Endothelial cell of umbilical vein (primary cell): ENCODE measurements around the gene OAF. TPM values are rescaled to one million over a fixed set of nuclear protein-coding genes. Genes with fewer than 3 reads are reported as not detected.
A peak's percentile ranks its signal among the peaks of the same experiment; 100 is the strongest.

Source experiments
- Bru-seq: library from RNA; stranded (reverse); fragments of 400-500 nt; gene quantifications from one replicate; lab custom pipeline; 2021; lab: Mats Ljungman, UMichigan
- BruChase-seq, 2 experiments: library from RNA; stranded (reverse); fragments of 400-500 nt; gene quantifications; one replicate each; lab custom pipeline; 2021; lab: Mats Ljungman, UMichigan
- BruUV-seq: library from RNA; stranded (reverse); fragments of 400-500 nt; replicated peaks from 2 replicates; lab custom pipeline; 2021; lab: Mats Ljungman, UMichigan
- CTCF ChIA-PET: fragments of 300-600, 350-600 bp; sonication (Branson Sonifier 250); formaldehyde crosslinking; loops from one replicate; lab custom pipeline; 2021; ENCODE audit warnings: antibody characterized with exemption, inconsistent platforms; lab: Charles Lee
- POLR2A ChIA-PET: fragments of 300-600, 350-600 bp; sonication (Branson Sonifier 250); formaldehyde crosslinking; loops from one replicate; lab custom pipeline; 2021; ENCODE audit warnings: antibody characterized with exemption, inconsistent platforms; lab: Charles Lee
- DNase-seq: peaks from one replicate; pipeline ENCODE4 v3.0.0-alpha.2; 2011; ENCODE audit warnings: low read depth, low spot score
- FAIRE-seq: peaks from 2 replicates; lab custom pipeline; 2011; peaks lifted over from hg19 to GRCh38; lab: Jason Lieb, UNC
- H2AFZ ChIP-seq: 2 replicates; pipeline ENCODE4 v1.6.0; 2012; ENCODE audit warnings: low read depth, low read length, control low read depth, inconsistent platforms
- H3K27ac ChIP-seq: 2 replicates; pipeline ENCODE4 v1.5.1; 2011; ENCODE audit warnings: low read depth, mild to moderate bottlenecking, control low read depth, low read length, moderate library complexity; ENCODE audit not compliant: insufficient read depth
- H3K27me3 ChIP-seq, 2 experiments: 2 replicates each; pipeline versions ENCODE4 v1.6.0 to v1.6.1; 2011; ENCODE audit warnings: low read length in 2 of 2, mixed read lengths in 1 of 2; ENCODE audit not compliant: control insufficient read depth in 2 of 2, insufficient read depth in 2 of 2
- H3K36me3 ChIP-seq, 2 experiments: 2 replicates in 1 of 2; 3 replicates in 1 of 2; pipeline ENCODE4 v1.5.1; 2011; ENCODE audit warnings: low read length in 2 of 2, mild to moderate bottlenecking in 1 of 2, moderate library complexity in 1 of 2; ENCODE audit not compliant: control insufficient read depth in 2 of 2, insufficient read depth in 2 of 2; ENCODE audit errors: extremely low read depth in 1 of 2
- H3K4me1 ChIP-seq: 3 replicates; pipeline ENCODE4 v1.5.1; 2011; ENCODE audit warnings: mild to moderate bottlenecking, low read length; ENCODE audit not compliant: control insufficient read depth, insufficient read depth; ENCODE audit errors: extremely low read depth
- H3K4me2 ChIP-seq: 2 replicates; pipeline ENCODE4 v1.6.1; 2011; ENCODE audit warnings: low read length, control low read depth, mixed read lengths; ENCODE audit not compliant: insufficient read depth
- H3K4me3 ChIP-seq, 3 experiments: fragments of 200-600 bp in 1 of 3; sonication (generic), shearing (Covaris generic) in 1 of 3; replicated peaks in 1 of 3; 2 replicates each; pipeline ENCODE4 v1.5.1; 2011 to 2016; ENCODE audit warnings: control low read depth in 3 of 3, low read length in 3 of 3, mild to moderate bottlenecking in 2 of 3, inconsistent platforms in 1 of 3, low read depth in 1 of 3, moderate library complexity in 1 of 3; ENCODE audit not compliant: insufficient read depth in 1 of 3
- H3K79me2 ChIP-seq: 2 replicates; pipeline ENCODE4 v1.6.0; 2012; ENCODE audit warnings: low read length, inconsistent platforms; ENCODE audit not compliant: control insufficient read depth, insufficient read depth
- H3K9ac ChIP-seq: replicated peaks from 2 replicates; pipeline ENCODE3; 2011; ENCODE audit warnings: low read length, control low read depth; ENCODE audit not compliant: insufficient read depth; ENCODE audit errors: extremely low read depth
- H3K9me1 ChIP-seq: replicated peaks from 3 replicates; pipeline ENCODE4 v1.6.0; 2011; ENCODE audit warnings: mild to moderate bottlenecking, low read length; ENCODE audit not compliant: control insufficient read depth, insufficient read depth; ENCODE audit errors: extremely low read depth
- H3K9me3 ChIP-seq: replicated peaks from 2 replicates; pipeline ENCODE4 v1.5.1; 2012; ENCODE audit warnings: low read length, inconsistent platforms; ENCODE audit not compliant: control insufficient read depth, insufficient read depth
- H4K20me1 ChIP-seq: replicated peaks from 2 replicates; pipeline ENCODE3; 2011; ENCODE audit warnings: mild to moderate bottlenecking, low read length; ENCODE audit not compliant: control insufficient read depth, insufficient read depth; ENCODE audit errors: extremely low read depth
- CTCF ChIP-seq, 2 donors: IDR thresholded peaks; 1 replicate in 1 of 2; 2 replicates in 1 of 2; pipeline ENCODE4 v1.5.1; 2011; ENCODE audit warnings: low read length in 2 of 2, mild to moderate bottlenecking in 2 of 2, moderate library complexity in 2 of 2, control low read depth in 1 of 2, inconsistent platforms in 1 of 2, low read depth in 1 of 2; ENCODE audit not compliant: insufficient read depth in 1 of 2; ENCODE audit errors: extremely low read depth in 1 of 2
- EZH2 ChIP-seq: IDR thresholded peaks from 2 replicates; pipeline ENCODE4 v1.6.1; 2012; ENCODE audit warnings: borderline replicate concordance, low read depth, mild to moderate bottlenecking, moderate library complexity, low read length, inconsistent platforms; ENCODE audit not compliant: severe bottlenecking
- FOS ChIP-seq: IDR thresholded peaks from 2 replicates; pipeline ENCODE4 v1.6.1; 2011; ENCODE audit warnings: mild to moderate bottlenecking, low read length, moderate library complexity, borderline replicate concordance; ENCODE audit not compliant: insufficient read depth
- GATA2 ChIP-seq: IDR thresholded peaks from 2 replicates; pipeline ENCODE4 v1.7.0; 2011; ENCODE audit warnings: low read depth, mild to moderate bottlenecking, moderate library complexity, mixed read lengths, low read length; ENCODE audit not compliant: insufficient read length, insufficient read depth
- JUN ChIP-seq: IDR thresholded peaks from 2 replicates; pipeline ENCODE4 v1.6.1; 2011; ENCODE audit warnings: borderline replicate concordance, low read depth; ENCODE audit not compliant: insufficient read length, insufficient read depth
- MYC ChIP-seq: IDR thresholded peaks from one replicate; pipeline ENCODE4 v1.6.1; 2011; ENCODE audit warnings: mild to moderate bottlenecking, low read depth, low read length
- POLR2A ChIP-seq: IDR thresholded peaks from 2 replicates; pipeline ENCODE4 v1.6.1; 2012; ENCODE audit warnings: low read depth, mild to moderate bottlenecking, control low read depth, low read length
- POLR2AphosphoS5 ChIP-seq: IDR thresholded peaks from 2 replicates; pipeline ENCODE4 v1.6.1; 2012; ENCODE audit warnings: low read depth, mild to moderate bottlenecking, control low read depth, low read length, moderate library complexity; ENCODE audit not compliant: insufficient read depth
- dilution Hi-C: fragments of 300-500 bp; cut with MboI; formaldehyde crosslinking; loops from one replicate; pipeline ENCODE4 v1.15.0; 2019; ENCODE audit warnings: low sequenced_read_pairs; ENCODE audit not compliant: extremely low pct_ligation_motif_present
- intact Hi-C: fragments of 100-400 bp; cut with micrococcal nuclease; formaldehyde crosslinking; loops from one replicate; pipeline ENCODE4 v1.10.0; 2022
- long read RNA-seq: library from polyadenylated mRNA; stranded (forward); transcript quantifications from one replicate; pipeline ENCODE4 v2.0.0, GENCODE V29; 2021
- polyA minus RNA-seq, 3 experiments: library from RNA; depleted of rRNA, polyadenylated mRNA; stranded (reverse); fragments of >200 nt; gene quantifications; 1 replicate in 1 of 3; 2 replicates in 2 of 3; pipeline ENCODE4 v1.2.3, GENCODE V29; 2011
- polyA plus RNA-seq, 4 experiments: library from polyadenylated mRNA; depleted of rRNA in 3 of 4; stranded (reverse) in 3 of 4; unstranded in 1 of 4; fragments of >200 nt; gene quantifications; 2 replicates each; pipeline versions ENCODE4 v1.2.1 to v1.2.3, GENCODE V29; 2011 to 2012; ENCODE audit warnings: missing spikeins in 1 of 4
- total RNA-seq: library from RNA; stranded (reverse); gene quantifications from 2 replicates; pipeline ENCODE4 v1.2.3, GENCODE V29; 2021
- TF ChIP-seq, protein P1 (sequence below): IDR thresholded peaks from 2 replicates; pipeline ENCODE4 v1.6.1; 2011; ENCODE audit not compliant: insufficient read depth, insufficient read length

The OAF gene
- total RNA-seq: 26.7 and 32.1 TPM in 2 replicates
- polyA plus RNA-seq: 33.8 and 38.1 TPM in 2 replicates
- 20.8 and 23.6 TPM in 2 replicates for polyA plus RNA-seq (2011; cell fraction: cytosol; rRNA removed)
- polyA plus RNA-seq (2011; cell fraction: nucleus; rRNA removed): 14.3 and 15.6 TPM in 2 replicates
- polyA plus RNA-seq (2012): 21.1 and 24.9 TPM in 2 replicates
- polyA minus RNA-seq: 10.8 and 11.1 TPM in 2 replicates
- 15.2 TPM for polyA minus RNA-seq (2011; cell fraction: cytosol; rRNA and poly(A)+ RNA removed)
- 6.8 and 7.0 TPM in 2 replicates for polyA minus RNA-seq (2011; cell fraction: nucleus; rRNA and poly(A)+ RNA removed)
- percentile 49 among the genes with signal in this experiment for Bru-seq, nascent RNA
- BruChase-seq, experiment 1, labeled RNA remaining after a 6-hour chase: percentile 52 among the genes with signal in this experiment
- percentile 54 among the genes with signal in this experiment for BruChase-seq, experiment 2, labeled RNA remaining after a 2-hour chase
- long read RNA-seq, transcript OAF-201 (4 exons, 2,525 nt): major isoform, 85 of 103 reads
- long read RNA-seq, partial matches to known transcripts: 14 of 103 reads
- long read RNA-seq, other reads (novel, unspliced or antisense): 1 of 103 reads

GRCh38 chr11:120210626-120211521 is at the start of gene OAF:
TSS of gene OAF (plus strand) at chr11:120211032. CDS start at chr11:120211280, 248 bp downstream.
- Histone ChIP-seq H3K4me1 (peaks cover 40% of the 10 kb centered on the region), H4K20me1 (no peaks in the 10 kb centered on the region), H3K4me2 (peak within 1 kb of the TSS; percentile 67), H3K36me3 (no peaks in the 10 kb centered on the region), H3K79me2 (peaks cover 9% of the 10 kb centered on the region), H3K9me1 (no peaks in the 10 kb centered on the region), H3K9ac (peak within 1 kb of the TSS; percentile 56), H2AFZ (peak within 1 kb of the TSS; percentile 77), H3K27ac (peak within 1 kb of the TSS; percentile 47), H3K9me3 (no peaks in the 10 kb centered on the region), H3K4me3 (peak within 1 kb of the TSS; percentile 37 to 67 (median 60)), H3K27me3 (no peaks in the 10 kb centered on the region)
- dilution Hi-C loops: no loop called here
- DNase-seq (peak; percentile 84), FAIRE-seq (peak; percentile 87)
- TF ChIP-seq POLR2AphosphoS5: peak; percentile 72
- no peak for TF ChIP-seq EZH2
- peak in 1 of 2 donors; percentile 13 for TF ChIP-seq CTCF (IDR thresholded peaks at IDR 0.05; ENCODE audit: extremely low read depth in 1 of 2, insufficient read depth in 1 of 2, low read depth in 1 of 2, low read length in 2 of 2)
- peak; percentile 86 for TF ChIP-seq POLR2A
- no peak for TF ChIP-seq GATA2
- no peak for TF ChIP-seq FOS
- TF ChIP-seq, protein P1, sequence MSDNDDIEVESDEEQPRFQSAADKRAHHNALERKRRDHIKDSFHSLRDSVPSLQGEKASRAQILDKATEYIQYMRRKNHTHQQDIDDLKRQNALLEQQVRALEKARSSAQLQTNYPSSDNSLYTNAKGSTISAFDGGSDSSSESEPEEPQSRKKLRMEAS: peak; percentile 8
- TF ChIP-seq MYC: no peak
- TF ChIP-seq JUN: no peak
- no TSS peak for BruUV-seq
- ChIA-PET POLR2A (no interaction called here), CTCF (interaction anchor here (0.7 to 3.4 kb wide), 6 partner anchors 15 to 92 kb away, joined by 3 to 16 read pairs (median 6); no protein-coding TSS in a partner anchor)
- intact Hi-C loops: loop anchor here (1.0 to 10.0 kb wide), 6 partner anchors 14 to 856 kb away; partner anchors contain the start of gene NECTIN1
